H1 (cell line): ENCODE measurements around the gene NPAT. TPM values are rescaled to one million over a fixed set of nuclear protein-coding genes. Genes with fewer than 3 reads are reported as not detected.
A peak's percentile ranks its signal among the peaks of the same experiment; 100 is the strongest.

Experiments used
- BACH1 ChIP-seq: IDR thresholded peaks from 2 replicates; pipeline ENCODE4 v1.6.1; 2012; ENCODE audit warnings: low read length, improper control_type of control experiment
- GABPA ChIP-seq: IDR thresholded peaks from 2 replicates; pipeline ENCODE4 v1.6.1; 2011; ENCODE audit warnings: mild to moderate bottlenecking, low read length, moderate library complexity, borderline replicate concordance; ENCODE audit not compliant: insufficient read depth
- HDAC6 ChIP-seq: IDR thresholded peaks from one replicate; pipeline ENCODE4 v1.7.1; 2012; ENCODE audit warnings: low read depth, mild to moderate bottlenecking, inconsistent platforms, low read length, moderate library complexity
- JUND ChIP-seq: IDR thresholded peaks from 2 replicates; pipeline ENCODE4 v1.6.1; 2011; ENCODE audit warnings: mild to moderate bottlenecking, improper control_type of control experiment, low read length
- NRF1 ChIP-seq: IDR thresholded peaks from 2 replicates; pipeline ENCODE4 v1.6.1; 2011; ENCODE audit warnings: mild to moderate bottlenecking, low read depth, low read length, improper control_type of control experiment
- POLR2AphosphoS5 ChIP-seq: IDR thresholded peaks from 2 replicates; pipeline ENCODE4 v1.6.1; 2011; ENCODE audit warnings: low read depth, low read length
- SIN3A ChIP-seq, 2 experiments: IDR thresholded peaks in 1 of 2; conservative IDR thresholded peaks in 1 of 2; 2 replicates each; pipeline ENCODE4 v1.6.1; 2011 to 2012; ENCODE audit warnings: low read length in 2 of 2, improper control_type of control experiment in 1 of 2, low read depth in 1 of 2, mild to moderate bottlenecking in 1 of 2
- SP4 ChIP-seq: IDR thresholded peaks from 2 replicates; pipeline ENCODE4 v1.6.1; 2012; ENCODE audit warnings: low read length, inconsistent platforms
- SRF ChIP-seq: IDR thresholded peaks from 2 replicates; pipeline ENCODE4 v1.6.1; 2011; ENCODE audit warnings: mild to moderate bottlenecking, low read depth, low read length, moderate library complexity
- polyA plus RNA-seq, 7 experiments: library from polyadenylated mRNA; depleted of rRNA in 3 of 7; stranded (reverse) in 5 of 7; unstranded in 2 of 7; fragments of >200 nt in 5 of 7; fragments of 200-250 nt in 2 of 7; gene quantifications; 1 replicate in 5 of 7; 2 replicates in 1 of 7; 4 replicates in 1 of 7; pipeline versions ENCODE4 v1.2.1 to v1.2.3, GENCODE V29; 2011 to 2013; ENCODE audit warnings: missing spikeins in 2 of 7, mixed read lengths in 2 of 7
- total RNA-seq: library from RNA; stranded (reverse); fragmentation: NEBNext Ultra II Directional; extraction: Animal tissue kit (Norgen Biotek cat#: 25700); gene quantifications from 2 replicates; pipeline ENCODE4 v1.2.1, GENCODE V29; 2021
- TF ChIP-seq, protein P1 (sequence below): fragments of 300-600 bp; sonication (generic); IDR thresholded peaks from 2 replicates; pipeline ENCODE4 v1.7.1; 2012; ENCODE audit warnings: low read length, moderate library complexity, mild to moderate bottlenecking, inconsistent platforms; ENCODE audit not compliant: insufficient replicate concordance

Gene NPAT
- total and polyA plus RNA-seq, 2 of the 8 experiments (the other 6 are each of a cell fraction or from before 2014, with no cell fraction given) = 4.6 to 23.4 TPM

DNA sequence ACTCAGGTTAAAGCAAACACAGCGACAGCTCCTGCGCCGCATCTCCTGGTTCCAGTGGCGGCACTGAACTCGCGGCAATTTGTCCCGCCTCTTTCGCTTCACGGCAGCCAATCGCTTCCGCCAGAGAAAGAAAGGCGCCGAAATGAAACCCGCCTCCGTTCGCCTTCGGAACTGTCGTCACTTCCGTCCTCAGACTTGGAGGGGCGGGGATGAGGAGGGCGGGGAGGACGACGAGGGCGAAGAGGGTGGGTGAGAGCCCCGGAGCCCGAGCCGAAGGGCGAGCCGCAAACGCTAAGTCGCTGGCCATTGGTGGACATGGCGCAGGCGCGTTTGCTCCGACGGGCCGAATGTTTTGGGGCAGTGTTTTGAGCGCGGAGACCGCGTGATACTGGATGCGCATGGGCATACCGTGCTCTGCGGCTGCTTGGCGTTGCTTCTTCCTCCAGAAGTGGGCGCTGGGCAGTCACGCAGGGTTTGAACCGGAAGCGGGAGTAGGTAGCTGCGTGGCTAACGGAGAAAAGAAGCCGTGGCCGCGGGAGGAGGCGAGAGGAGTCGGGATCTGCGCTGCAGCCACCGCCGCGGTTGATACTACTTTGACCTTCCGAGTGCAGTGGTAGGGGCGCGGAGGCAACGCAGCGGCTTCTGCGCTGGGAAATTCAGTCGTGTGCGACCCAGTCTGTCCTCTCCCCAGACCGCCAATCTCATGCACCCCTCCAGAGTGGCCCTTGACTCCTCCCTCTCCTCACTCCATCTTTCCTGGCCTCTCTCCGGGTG is at the start of gene NPAT, which contains the start of gene ATM (continued):
- TF ChIP-seq, protein P1, sequence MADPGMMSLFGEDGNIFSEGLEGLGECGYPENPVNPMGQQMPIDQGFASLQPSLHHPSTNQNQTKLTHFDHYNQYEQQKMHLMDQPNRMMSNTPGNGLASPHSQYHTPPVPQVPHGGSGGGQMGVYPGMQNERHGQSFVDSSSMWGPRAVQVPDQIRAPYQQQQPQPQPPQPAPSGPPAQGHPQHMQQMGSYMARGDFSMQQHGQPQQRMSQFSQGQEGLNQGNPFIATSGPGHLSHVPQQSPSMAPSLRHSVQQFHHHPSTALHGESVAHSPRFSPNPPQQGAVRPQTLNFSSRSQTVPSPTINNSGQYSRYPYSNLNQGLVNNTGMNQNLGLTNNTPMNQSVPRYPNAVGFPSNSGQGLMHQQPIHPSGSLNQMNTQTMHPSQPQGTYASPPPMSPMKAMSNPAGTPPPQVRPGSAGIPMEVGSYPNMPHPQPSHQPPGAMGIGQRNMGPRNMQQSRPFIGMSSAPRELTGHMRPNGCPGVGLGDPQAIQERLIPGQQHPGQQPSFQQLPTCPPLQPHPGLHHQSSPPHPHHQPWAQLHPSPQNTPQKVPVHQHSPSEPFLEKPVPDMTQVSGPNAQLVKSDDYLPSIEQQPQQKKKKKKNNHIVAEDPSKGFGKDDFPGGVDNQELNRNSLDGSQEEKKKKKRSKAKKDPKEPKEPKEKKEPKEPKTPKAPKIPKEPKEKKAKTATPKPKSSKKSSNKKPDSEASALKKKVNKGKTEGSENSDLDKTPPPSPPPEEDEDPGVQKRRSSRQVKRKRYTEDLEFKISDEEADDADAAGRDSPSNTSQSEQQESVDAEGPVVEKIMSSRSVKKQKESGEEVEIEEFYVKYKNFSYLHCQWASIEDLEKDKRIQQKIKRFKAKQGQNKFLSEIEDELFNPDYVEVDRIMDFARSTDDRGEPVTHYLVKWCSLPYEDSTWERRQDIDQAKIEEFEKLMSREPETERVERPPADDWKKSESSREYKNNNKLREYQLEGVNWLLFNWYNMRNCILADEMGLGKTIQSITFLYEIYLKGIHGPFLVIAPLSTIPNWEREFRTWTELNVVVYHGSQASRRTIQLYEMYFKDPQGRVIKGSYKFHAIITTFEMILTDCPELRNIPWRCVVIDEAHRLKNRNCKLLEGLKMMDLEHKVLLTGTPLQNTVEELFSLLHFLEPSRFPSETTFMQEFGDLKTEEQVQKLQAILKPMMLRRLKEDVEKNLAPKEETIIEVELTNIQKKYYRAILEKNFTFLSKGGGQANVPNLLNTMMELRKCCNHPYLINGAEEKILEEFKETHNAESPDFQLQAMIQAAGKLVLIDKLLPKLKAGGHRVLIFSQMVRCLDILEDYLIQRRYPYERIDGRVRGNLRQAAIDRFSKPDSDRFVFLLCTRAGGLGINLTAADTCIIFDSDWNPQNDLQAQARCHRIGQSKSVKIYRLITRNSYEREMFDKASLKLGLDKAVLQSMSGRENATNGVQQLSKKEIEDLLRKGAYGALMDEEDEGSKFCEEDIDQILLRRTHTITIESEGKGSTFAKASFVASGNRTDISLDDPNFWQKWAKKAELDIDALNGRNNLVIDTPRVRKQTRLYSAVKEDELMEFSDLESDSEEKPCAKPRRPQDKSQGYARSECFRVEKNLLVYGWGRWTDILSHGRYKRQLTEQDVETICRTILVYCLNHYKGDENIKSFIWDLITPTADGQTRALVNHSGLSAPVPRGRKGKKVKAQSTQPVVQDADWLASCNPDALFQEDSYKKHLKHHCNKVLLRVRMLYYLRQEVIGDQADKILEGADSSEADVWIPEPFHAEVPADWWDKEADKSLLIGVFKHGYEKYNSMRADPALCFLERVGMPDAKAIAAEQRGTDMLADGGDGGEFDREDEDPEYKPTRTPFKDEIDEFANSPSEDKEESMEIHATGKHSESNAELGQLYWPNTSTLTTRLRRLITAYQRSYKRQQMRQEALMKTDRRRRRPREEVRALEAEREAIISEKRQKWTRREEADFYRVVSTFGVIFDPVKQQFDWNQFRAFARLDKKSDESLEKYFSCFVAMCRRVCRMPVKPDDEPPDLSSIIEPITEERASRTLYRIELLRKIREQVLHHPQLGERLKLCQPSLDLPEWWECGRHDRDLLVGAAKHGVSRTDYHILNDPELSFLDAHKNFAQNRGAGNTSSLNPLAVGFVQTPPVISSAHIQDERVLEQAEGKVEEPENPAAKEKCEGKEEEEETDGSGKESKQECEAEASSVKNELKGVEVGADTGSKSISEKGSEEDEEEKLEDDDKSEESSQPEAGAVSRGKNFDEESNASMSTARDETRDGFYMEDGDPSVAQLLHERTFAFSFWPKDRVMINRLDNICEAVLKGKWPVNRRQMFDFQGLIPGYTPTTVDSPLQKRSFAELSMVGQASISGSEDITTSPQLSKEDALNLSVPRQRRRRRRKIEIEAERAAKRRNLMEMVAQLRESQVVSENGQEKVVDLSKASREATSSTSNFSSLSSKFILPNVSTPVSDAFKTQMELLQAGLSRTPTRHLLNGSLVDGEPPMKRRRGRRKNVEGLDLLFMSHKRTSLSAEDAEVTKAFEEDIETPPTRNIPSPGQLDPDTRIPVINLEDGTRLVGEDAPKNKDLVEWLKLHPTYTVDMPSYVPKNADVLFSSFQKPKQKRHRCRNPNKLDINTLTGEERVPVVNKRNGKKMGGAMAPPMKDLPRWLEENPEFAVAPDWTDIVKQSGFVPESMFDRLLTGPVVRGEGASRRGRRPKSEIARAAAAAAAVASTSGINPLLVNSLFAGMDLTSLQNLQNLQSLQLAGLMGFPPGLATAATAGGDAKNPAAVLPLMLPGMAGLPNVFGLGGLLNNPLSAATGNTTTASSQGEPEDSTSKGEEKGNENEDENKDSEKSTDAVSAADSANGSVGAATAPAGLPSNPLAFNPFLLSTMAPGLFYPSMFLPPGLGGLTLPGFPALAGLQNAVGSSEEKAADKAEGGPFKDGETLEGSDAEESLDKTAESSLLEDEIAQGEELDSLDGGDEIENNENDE = no peak
- peak; percentile 61; the same call in 1 of the 2 replicates for TF ChIP-seq BACH1
- no peak for TF ChIP-seq HDAC6
- peak in 1 of 2 experiments; percentile 52; a peak in 2 of 4 replicates for TF ChIP-seq SIN3A (conservative IDR thresholded peaks at IDR 0.05 in 1 of 2, IDR thresholded peaks at IDR 0.05 in 1 of 2; ENCODE audit: low read depth in 1 of 2, low read length in 2 of 2)
- TF ChIP-seq SRF = no peak
- 0 out of 2 replicates have a peak, but pooled peaks have one; percentile 43 for TF ChIP-seq GABPA
- no peak for TF ChIP-seq JUND
- peak; percentile 58 for TF ChIP-seq NRF1
- TF ChIP-seq POLR2AphosphoS5 = peak; percentile 97
- peak; percentile 61; the same call in 1 of the 2 replicates for TF ChIP-seq SP4
